ENCODE data around the gene MAB21L4. TPM values are rescaled to one million over a fixed set of nuclear protein-coding genes. Genes with fewer than 3 reads are reported as not detected.

The MAB21L4 gene
- polyA plus RNA-seq, 3 donors: 0.76 to 3.3 (median 1.3) TPM

- no peak for DNase-seq (ENCODE audit: low read depth in 3 of 3, low spot score in 2 of 3)
Observed at GRCh38 chr2:240925568-240926515, 29.9 kb upstream of the MAB21L4 start.

DNA sequence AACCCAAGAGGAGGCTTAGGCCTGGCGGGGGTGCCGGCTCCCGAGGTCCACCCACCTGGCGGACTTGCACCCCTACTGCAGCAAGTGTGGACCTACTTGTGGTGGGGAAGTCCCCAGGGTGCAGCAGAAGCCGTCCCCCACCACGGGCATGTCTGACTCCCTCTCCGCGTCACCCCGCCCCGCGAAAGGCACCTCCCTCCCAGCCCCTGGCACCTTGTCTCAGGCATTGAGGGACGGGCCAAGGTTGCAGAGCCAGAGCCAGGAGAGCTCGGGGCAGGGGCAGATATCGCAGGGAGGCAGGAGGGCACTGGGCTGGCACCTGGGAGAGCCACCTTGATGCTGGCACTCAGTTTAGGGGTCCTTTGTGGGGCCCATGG, 29.2 kb upstream of the MAB21L4 start:
- DNase-seq (ENCODE audit: low read depth in 3 of 3, low spot score in 2 of 3): no peak

GRCh38 chr2:240922982-240923537, 27.1 kb upstream of the MAB21L4 start:
- DNase-seq (ENCODE audit: low read depth in 3 of 3, low spot score in 2 of 3): no peak

- no peak for DNase-seq (ENCODE audit: low read depth in 3 of 3, low spot score in 2 of 3)
Observed at GRCh38 chr2:240922245-240922981, 26.5 kb upstream of the MAB21L4 start.

GRCh38 chr2:240921995-240922244, 26.0 kb upstream of the MAB21L4 start:
- no peak for DNase-seq (ENCODE audit: low read depth in 3 of 3, low spot score in 2 of 3)

- no peak for DNase-seq (ENCODE audit: low read depth in 3 of 3, low spot score in 2 of 3)
Observed at GRCh38 chr2:240921311-240921994, 25.5 kb upstream of the MAB21L4 start.

DNA sequence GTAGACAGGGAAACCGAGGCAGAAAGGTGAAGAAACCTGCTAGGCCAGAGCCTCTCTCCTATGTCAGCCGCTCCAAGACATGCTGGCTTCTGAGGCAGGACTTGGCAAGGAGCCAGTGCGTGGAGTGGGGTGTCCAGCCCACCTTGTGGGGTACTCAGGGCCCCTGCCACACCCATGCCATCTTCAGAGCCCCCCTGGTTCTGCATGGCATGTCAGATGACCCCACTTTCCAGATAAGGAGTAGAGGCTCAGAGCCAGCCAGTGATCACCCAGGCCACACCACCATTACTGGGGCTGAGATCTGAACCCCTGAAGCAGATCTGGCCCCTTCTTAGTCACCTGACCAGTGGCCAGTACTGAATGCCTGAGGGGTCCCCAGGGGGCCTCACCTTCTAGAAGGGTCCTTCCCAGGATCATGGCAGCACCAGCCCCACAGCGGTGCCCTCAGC, 24.9 kb upstream of the MAB21L4 start:
- DNase-seq (ENCODE audit: low read depth in 3 of 3, low spot score in 2 of 3): no peak

DNA sequence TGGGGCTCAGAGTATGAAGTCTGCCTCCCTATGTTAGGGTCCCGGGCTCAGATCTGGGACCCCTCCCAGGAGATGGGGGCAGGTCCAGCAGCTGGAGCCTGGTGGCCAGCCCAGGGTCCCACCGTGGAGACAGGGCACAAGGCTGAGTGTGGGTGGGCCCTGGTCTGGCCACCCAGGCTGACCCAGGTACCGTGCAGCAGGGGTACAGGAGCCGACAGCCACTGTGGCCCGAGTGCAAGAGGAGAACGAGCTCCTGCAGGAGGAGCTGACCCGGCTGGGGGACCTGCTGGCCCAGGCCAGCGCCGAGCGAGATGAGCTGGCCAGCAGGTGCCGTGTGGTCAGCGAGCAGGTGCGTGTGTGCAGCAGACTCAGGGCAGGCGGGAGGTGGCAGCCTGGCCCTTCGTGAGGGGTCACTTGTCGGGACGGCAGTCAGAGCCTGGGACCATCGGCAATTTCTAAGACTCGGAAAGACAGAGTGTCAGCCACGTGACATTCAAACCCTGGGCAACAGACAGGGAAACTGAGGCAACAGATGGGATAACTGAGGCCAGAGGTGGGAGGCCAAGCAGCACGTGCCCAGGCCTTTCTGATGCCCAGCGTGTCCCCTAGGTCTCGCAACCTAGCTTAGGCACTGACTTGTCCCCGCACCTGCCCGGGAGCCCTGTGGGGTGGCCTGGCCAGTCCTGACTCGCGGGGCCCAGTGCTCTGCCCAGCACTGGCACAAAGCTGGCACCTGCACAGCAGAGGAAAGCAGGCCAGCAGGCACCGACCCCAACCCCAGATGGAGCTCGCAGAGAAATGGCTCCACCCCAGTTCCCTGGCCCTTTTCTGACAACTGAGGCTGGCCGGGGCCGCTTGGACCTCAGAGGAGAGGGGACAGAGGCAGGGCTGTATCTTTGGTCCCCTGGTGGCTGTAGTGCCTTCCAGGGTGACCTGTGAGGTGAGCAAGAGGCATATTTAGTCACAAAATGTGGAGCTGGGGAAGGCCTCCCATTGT, 24.1 kb upstream of the MAB21L4 start:
- no peak for DNase-seq (ENCODE audit: low read depth in 3 of 3, low spot score in 2 of 3)

DNA sequence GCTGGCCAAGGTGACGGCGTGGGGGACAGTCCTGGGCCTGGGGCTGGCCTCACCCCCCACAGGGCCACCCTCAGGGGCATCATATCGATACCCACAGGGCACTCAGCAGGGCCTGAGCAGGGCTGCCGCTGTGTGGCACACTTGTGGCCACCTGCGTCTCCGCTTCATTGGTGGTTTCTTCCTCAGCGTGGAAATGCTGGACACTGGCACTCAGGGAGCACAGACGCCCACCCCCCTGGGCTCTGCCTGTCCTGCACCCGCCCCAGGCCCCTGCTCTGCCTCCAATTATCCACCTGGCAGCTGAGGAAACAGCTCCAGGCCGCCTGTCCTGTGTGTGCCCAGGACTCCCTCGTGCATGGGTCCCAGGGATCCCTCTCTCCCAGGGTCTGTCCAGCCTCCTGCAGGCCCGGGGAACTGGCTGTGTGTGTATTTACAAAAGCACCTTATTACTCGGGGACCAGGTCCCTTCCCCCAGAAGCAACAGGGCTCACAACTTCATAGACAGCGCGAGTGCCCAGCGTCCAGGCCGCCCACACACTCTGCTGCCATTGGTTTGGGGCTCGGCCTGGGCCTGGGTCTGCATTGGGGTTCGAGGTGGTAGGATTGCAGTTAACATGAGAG, 23.3 kb upstream of the MAB21L4 start:
- DNase-seq (ENCODE audit: low read depth in 3 of 3, low spot score in 2 of 3): no peak

DNA sequence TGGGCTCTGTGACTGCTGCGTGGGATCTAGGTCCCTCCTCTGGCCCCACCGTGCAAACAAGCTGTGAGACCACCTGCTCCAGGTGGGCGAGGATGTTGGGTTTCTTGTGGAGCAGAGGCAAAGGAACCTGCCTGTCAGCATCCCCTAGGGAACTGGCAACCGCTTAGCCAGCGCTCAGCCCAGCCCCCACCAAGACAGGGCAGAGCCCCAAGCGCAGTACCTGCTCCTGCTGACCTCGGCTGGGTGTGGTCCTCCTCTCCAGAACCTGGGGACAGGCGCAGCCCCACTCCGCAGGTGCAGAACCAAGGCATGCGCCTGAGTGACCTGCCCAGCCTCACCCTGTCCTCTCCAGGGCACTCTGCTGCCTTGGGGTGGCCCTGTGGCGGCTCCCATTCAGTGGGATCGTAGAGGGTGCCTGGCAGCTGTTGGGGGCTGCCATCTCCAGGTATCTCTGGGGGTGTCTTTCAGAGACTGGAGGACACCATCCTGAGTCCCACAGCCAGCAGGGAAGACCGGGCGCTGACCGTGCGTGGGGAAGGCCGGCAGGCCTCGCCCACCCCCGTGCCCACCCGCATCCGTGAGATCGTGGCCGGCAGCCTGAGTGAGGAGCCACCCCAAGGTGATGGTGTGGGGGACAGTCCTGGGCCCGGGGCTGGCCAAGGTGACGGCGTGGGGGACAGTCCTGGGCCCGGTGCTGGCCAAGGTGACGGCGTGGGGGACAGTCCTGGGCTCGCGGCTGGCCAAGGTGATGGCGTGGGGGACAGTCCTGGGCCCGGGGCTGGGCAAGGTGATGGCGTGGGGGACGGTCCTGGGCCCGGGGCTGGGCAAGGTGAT, 22.5 kb upstream of the MAB21L4 start:
- DNase-seq (ENCODE audit: low read depth in 3 of 3, low spot score in 2 of 3): no peak

GRCh38 chr2:240917684-240918257, 21.8 kb upstream of the MAB21L4 start:
- no peak for DNase-seq (ENCODE audit: low read depth in 3 of 3, low spot score in 2 of 3)

- DNase-seq (ENCODE audit: low read depth in 3 of 3, low spot score in 2 of 3): no peak
Observed at GRCh38 chr2:240917009-240917683, 21.2 kb upstream of the MAB21L4 start.

- no peak for DNase-seq (ENCODE audit: low read depth in 3 of 3, low spot score in 2 of 3)
Observed at GRCh38 chr2:240916571-240917008, 20.6 kb upstream of the MAB21L4 start.

DNA sequence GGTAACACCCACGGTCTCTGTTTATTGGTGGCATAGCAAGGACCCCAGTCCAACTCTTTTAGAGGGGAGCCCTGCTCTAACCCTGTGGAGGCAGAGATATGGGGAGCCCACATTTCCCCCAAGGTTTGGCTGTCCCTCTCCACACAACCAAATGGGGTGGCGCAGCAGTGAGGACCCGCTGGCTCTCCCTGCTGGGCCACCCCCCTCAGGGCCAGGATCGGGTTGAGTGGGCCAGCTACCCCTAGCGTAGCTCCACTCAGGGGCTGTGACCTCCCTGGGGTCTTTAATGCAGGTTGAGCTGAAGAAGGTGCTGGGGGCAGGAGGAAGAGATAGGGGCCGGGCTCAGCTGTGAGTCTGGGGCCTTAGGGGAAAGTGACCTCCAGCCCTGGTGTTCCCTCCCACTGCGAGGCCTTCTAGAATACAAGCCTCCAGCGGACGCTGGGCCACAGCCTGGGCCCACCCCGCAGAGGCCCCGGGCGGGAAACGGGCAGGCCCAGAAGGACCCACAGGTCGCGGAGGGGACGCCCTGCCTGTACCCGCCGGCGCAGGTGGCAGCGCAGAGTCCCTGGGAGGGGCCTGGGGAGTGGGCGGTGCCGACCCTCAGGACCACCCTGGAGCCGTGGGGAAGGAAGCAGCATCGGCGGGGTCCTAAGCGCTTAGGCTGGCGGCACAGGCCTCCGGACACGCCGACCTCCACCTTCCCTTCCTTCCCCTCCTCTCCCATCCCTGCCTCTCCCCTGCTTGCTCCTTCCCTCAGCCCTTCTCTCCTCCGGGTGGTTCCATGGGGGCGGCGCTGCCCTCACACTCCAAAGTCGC, 19.8 kb upstream of the MAB21L4 start:
- no peak for DNase-seq (ENCODE audit: low read depth in 3 of 3, low spot score in 2 of 3)

- DNase-seq (ENCODE audit: low read depth in 3 of 3, low spot score in 2 of 3): no peak
Observed at GRCh38 chr2:240914645-240915525, 18.9 kb upstream of the MAB21L4 start.
